RPMI7951 (cell line): ENCODE measurements around the gene PRAMEF11. TPM values are rescaled to one million over a fixed set of nuclear protein-coding genes. Genes with fewer than 3 reads are reported as not detected.

Source experiments
- DNase-seq: peaks from one replicate; pipeline ENCODE4 v3.0.0-alpha.2; 2012; ENCODE audit warnings: low read depth
- total RNA-seq: library from RNA; depleted of rRNA; stranded (reverse); fragments of >200 nt; shearing (Covaris generic); gene quantifications from 2 replicates; pipeline ENCODE4 v1.2.3, GENCODE V29; 2014; rRNA removed

Gene PRAMEF11
- total RNA-seq, 1 experiment from 2014 or later = not detected

DNA sequence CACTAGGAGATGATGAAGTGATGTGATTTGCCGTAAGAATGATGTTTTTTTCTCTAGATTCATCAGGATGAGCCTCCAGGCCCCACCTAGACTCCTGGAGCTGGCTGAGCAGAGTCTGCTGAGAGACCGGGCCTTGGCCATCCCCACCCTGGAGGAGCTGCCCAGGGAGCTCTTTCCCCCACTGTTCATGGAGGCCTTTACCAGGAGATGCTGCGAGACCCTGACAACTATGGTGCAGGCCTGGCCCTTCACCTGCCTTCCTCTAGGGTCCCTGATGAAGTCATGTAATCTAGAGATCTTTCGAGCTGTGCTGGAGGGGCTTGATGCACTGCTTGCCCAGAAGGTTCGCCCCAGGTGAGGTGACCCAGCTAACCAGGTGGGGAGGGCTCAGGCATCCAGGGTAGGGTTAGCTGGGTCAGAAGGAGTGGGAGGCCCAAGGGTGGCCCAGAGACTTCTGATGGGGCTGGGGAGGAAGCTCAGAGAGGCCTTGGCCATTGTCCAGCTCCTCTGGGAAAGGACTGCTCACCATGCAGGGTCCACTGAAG lies 56.3 kb downstream of the PRAMEF11 start:
- DNase-seq = no peak

Other genes starting within 250 kb of the PRAMEF11 start
- 22.5 and 28.8 TPM in 2 replicates for gene DHRS3, start 213.2 kb downstream of the PRAMEF11 start, total RNA-seq
- gene AADACL4, start 187.3 kb downstream of the PRAMEF11 start, total RNA-seq = not detected in 2 replicates
- gene AADACL3, start 115.3 kb downstream of the PRAMEF11 start, total RNA-seq = not detected in 2 replicates
- gene CFAP107, start 85.2 kb downstream of the PRAMEF11 start, total RNA-seq = not detected in 2 replicates
- not detected in 2 replicates for gene PRAMEF12, start 57.7 kb downstream of the PRAMEF11 start, total RNA-seq
- gene PRAMEF1, start 40.0 kb downstream of the PRAMEF11 start, total RNA-seq = not detected in 2 replicates
- gene HNRNPCL1, start 17.3 kb upstream of the PRAMEF11 start, total RNA-seq = 0.12 TPM in 1 of 2 replicates, not detected in the other
- gene PRAMEF2, start 25.7 kb upstream of the PRAMEF11 start, total RNA-seq = not detected in 2 replicates
- not detected in 2 replicates for gene PRAMEF4, start 54.8 kb upstream of the PRAMEF11 start, total RNA-seq
- not detected in 2 replicates for gene PRAMEF10, start 66.9 kb upstream of the PRAMEF11 start, total RNA-seq
- gene PRAMEF7, start 85.2 kb upstream of the PRAMEF11 start, total RNA-seq = not detected in 2 replicates
- gene PRAMEF6, start 116.2 kb upstream of the PRAMEF11 start, total RNA-seq = not detected in 2 replicates
- not detected in 2 replicates for gene PRAMEF27, start 225.2 kb upstream of the PRAMEF11 start, total RNA-seq
- not detected in 2 replicates for gene HNRNPCL3, start 229.4 kb upstream of the PRAMEF11 start, total RNA-seq
- not detected in 2 replicates for gene PRAMEF25, start 239.4 kb upstream of the PRAMEF11 start, total RNA-seq